SK-N-SH (cell line): ENCODE data around the gene INPPL1. TPM values are rescaled to one million over a fixed set of nuclear protein-coding genes. Genes with fewer than 3 reads are reported as not detected.

Source experiments
- CTCF ChIA-PET: fragments of 300-600, 350-600 bp; formaldehyde crosslinking; extraction: SDS; loops from one replicate; lab custom pipeline; 2021; lab: Yijun Ruan, JAX
- POLR2A ChIA-PET: fragments of 350-600 bp; sonication (Branson Sonifier 250); formaldehyde crosslinking; extraction: SDS; loops from one replicate; lab custom pipeline; 2020; ENCODE audit warnings: antibody characterized with exemption, inconsistent platforms; lab: Yijun Ruan, JAX
- DNase-seq: peaks from one replicate; pipeline ENCODE4 v3.0.0; 2012
- H2AFZ ChIP-seq: fragments of 200-600 bp; sonication (generic); 2 replicates; pipeline ENCODE4 v1.8.1; 2016; ENCODE audit warnings: antibody characterized with exemption, mild to moderate bottlenecking, low read depth
- H3F3A ChIP-seq: fragments of 200-600 bp; sonication (generic); replicated peaks from 2 replicates; pipeline ENCODE3; 2016; ENCODE audit warnings: antibody characterized with exemption, mild to moderate bottlenecking; ENCODE audit not compliant: insufficient read depth
- H3K27ac ChIP-seq, 2 experiments: fragments of 200-500 bp in 1 of 2; fragments of 200-600 bp in 1 of 2; sonication (Bioruptor generic) in 1 of 2; sonication (generic), shearing (Covaris generic) in 1 of 2; 2 replicates each; pipeline versions ENCODE4 v1.5.1 to v1.6.1; 2014 to 2016; ENCODE audit warnings: low read depth in 2 of 2, inconsistent platforms in 1 of 2, low read length in 1 of 2, mild to moderate bottlenecking in 1 of 2, mixed read lengths in 1 of 2
- H3K27me3 ChIP-seq: fragments of 200-600 bp; sonication (generic), shearing (Covaris generic); 2 replicates; pipeline ENCODE4 v1.6.1; 2016; ENCODE audit warnings: mixed run types; ENCODE audit not compliant: insufficient read depth
- H3K36me3 ChIP-seq, 2 experiments: fragments of 200-500 bp in 1 of 2; fragments of 200-600 bp in 1 of 2; sonication (Bioruptor generic) in 1 of 2; sonication (generic) in 1 of 2; replicated peaks in 1 of 2; 2 replicates each; pipeline versions ENCODE3 to v1.5.1; 2014 to 2016; ENCODE audit warnings: low read length in 1 of 2, mild to moderate bottlenecking in 1 of 2; ENCODE audit not compliant: insufficient read depth in 2 of 2, control insufficient read depth in 1 of 2
- H3K4me1 ChIP-seq, 2 experiments: fragments of 200-500 bp in 1 of 2; fragments of 200-600 bp in 1 of 2; sonication (Bioruptor generic) in 1 of 2; sonication (generic), shearing (Covaris generic) in 1 of 2; 2 replicates each; pipeline versions ENCODE4 v1.5.1 to v1.6.1; 2014 to 2016; ENCODE audit warnings: low read depth in 1 of 2, low read length in 1 of 2, mixed run types in 1 of 2; ENCODE audit not compliant: insufficient read depth in 2 of 2, control insufficient read depth in 1 of 2
- H3K4me2 ChIP-seq: fragments of 200-600 bp; sonication (generic), shearing (Covaris generic); 2 replicates; pipeline ENCODE4 v1.6.1; 2017; ENCODE audit warnings: mixed run types
- H3K4me3 ChIP-seq, 2 experiments: fragments of 200-500 bp in 1 of 2; fragments of 200-600 bp in 1 of 2; sonication (Bioruptor generic) in 1 of 2; sonication (generic), shearing (Covaris generic) in 1 of 2; 2 replicates each; pipeline versions ENCODE4 v1.5.1 to v1.8.1; 2014 to 2016; ENCODE audit warnings: low read depth in 2 of 2, inconsistent platforms in 1 of 2, low read length in 1 of 2, mild to moderate bottlenecking in 1 of 2, mixed read lengths in 1 of 2, moderate library complexity in 1 of 2
- H3K79me2 ChIP-seq: fragments of 200-600 bp; sonication (generic); 2 replicates; pipeline ENCODE4 v1.8.1; 2017; ENCODE audit warnings: mild to moderate bottlenecking; ENCODE audit not compliant: insufficient read depth
- H3K9ac ChIP-seq: fragments of 200-600 bp; sonication (generic); 2 replicates; pipeline ENCODE4 v1.6.1; 2017; ENCODE audit warnings: mixed run types
- H3K9me2 ChIP-seq: fragments of 200-600 bp; sonication (generic); 2 replicates; pipeline ENCODE4 v1.6.1; 2017; ENCODE audit warnings: mixed run types
- H3K9me3 ChIP-seq: fragments of 200-600 bp; sonication (generic); 2 replicates; pipeline ENCODE4 v1.6.1; 2017; ENCODE audit warnings: mixed run types, mild to moderate bottlenecking, moderate library complexity
- H4K20me1 ChIP-seq: fragments of 200-600 bp; sonication (generic); 2 replicates; pipeline ENCODE4 v1.6.1; 2017; ENCODE audit warnings: mild to moderate bottlenecking, mixed run types; ENCODE audit not compliant: insufficient read depth
- ELF1 ChIP-seq: IDR thresholded peaks from 2 replicates; pipeline ENCODE4 v1.4.0; 2012
- EP300 ChIP-seq, 2 experiments: IDR thresholded peaks; 2 replicates each; pipeline versions ENCODE4 v1.4.0 to v1.6.1; 2012; ENCODE audit warnings: borderline replicate concordance in 1 of 2, low read depth in 1 of 2, low read length in 1 of 2
- MEF2A ChIP-seq: IDR thresholded peaks from 2 replicates; pipeline ENCODE4 v1.4.0; 2012; ENCODE audit warnings: low read depth, borderline replicate concordance
- MXI1 ChIP-seq: IDR thresholded peaks from 2 replicates; pipeline ENCODE4 v1.6.1; 2012; ENCODE audit warnings: mild to moderate bottlenecking, low read depth, low read length, improper control_type of control experiment
- POLR2AphosphoS5 ChIP-seq: IDR thresholded peaks from 2 replicates; pipeline ENCODE4 v1.6.1; 2012; ENCODE audit warnings: low read depth, low read length
- RAD21 ChIP-seq: IDR thresholded peaks from 2 replicates; pipeline ENCODE4 v1.6.1; 2012; ENCODE audit warnings: mild to moderate bottlenecking, low read length
- RCOR1 ChIP-seq: fragments of 150-350 bp; IDR thresholded peaks from 2 replicates; pipeline ENCODE4 v1.6.1; 2017; ENCODE audit warnings: antibody characterized with exemption, low read length
- RFX5 ChIP-seq: IDR thresholded peaks from 2 replicates; pipeline ENCODE4 v1.6.1; 2012; ENCODE audit warnings: mild to moderate bottlenecking, improper control_type of control experiment, low read length
- RXRA ChIP-seq: IDR thresholded peaks from 2 replicates; pipeline ENCODE4 v1.4.0; 2012; ENCODE audit warnings: low read depth, mild to moderate bottlenecking, borderline replicate concordance
- SIN3A ChIP-seq: IDR thresholded peaks from 2 replicates; pipeline ENCODE4 v1.6.1; 2012; ENCODE audit warnings: low read depth, mild to moderate bottlenecking, low read length, moderate library complexity, borderline replicate concordance
- SMC3 ChIP-seq: IDR thresholded peaks from 2 replicates; pipeline ENCODE4 v1.6.1; 2012; ENCODE audit warnings: low read depth, low read length, improper control_type of control experiment
- TAF1 ChIP-seq: IDR thresholded peaks from 2 replicates; pipeline ENCODE4 v1.6.1; 2012; ENCODE audit warnings: low read depth, mild to moderate bottlenecking, low read length, moderate library complexity, borderline replicate concordance
- YY1 ChIP-seq: IDR thresholded peaks from 2 replicates; pipeline ENCODE4 v1.4.0; 2012; ENCODE audit warnings: low read depth, mild to moderate bottlenecking
- WGBS: methylation state at CpG from one replicate; pipeline ENCODE4 v1.1.6; 2017; ENCODE audit warnings: low lambda C conversion rate; 5-methylcytosine and 5-hydroxymethylcytosine counted together
- polyA plus RNA-seq, 3 experiments: library from polyadenylated mRNA; depleted of rRNA; stranded (reverse); fragments of >200 nt; gene quantifications; 2 replicates each; pipeline ENCODE4 v1.2.3, GENCODE V29; 2012
- TF ChIP-seq, protein P1 (sequence below): fragments of 150-350 bp; IDR thresholded peaks from 2 replicates; pipeline ENCODE4 v1.6.1; 2016; ENCODE audit warnings: mild to moderate bottlenecking, low read depth, low read length
- TF ChIP-seq, protein P2 (sequence below): IDR thresholded peaks from 2 replicates; pipeline ENCODE4 v1.6.1; 2012; ENCODE audit warnings: mild to moderate bottlenecking, low read depth, low read length, moderate library complexity
- TF ChIP-seq, protein P3 (sequence below): fragments of 150-350 bp; IDR thresholded peaks from 2 replicates; pipeline ENCODE4 v1.6.1; 2017; ENCODE audit warnings: antibody characterized with exemption, low read length, low read depth, borderline replicate concordance
- TF ChIP-seq, protein P4 (sequence below): IDR thresholded peaks from 2 replicates; pipeline ENCODE4 v1.4.0; 2012; ENCODE audit warnings: low read depth, borderline replicate concordance
- TF ChIP-seq, protein P5 (sequence below): IDR thresholded peaks from 2 replicates; pipeline ENCODE4 v1.4.0; 2012; ENCODE audit warnings: low read depth
- TF ChIP-seq, protein P6 (sequence below): IDR thresholded peaks from 2 replicates; pipeline ENCODE4; 2012

INPPL1 gene
- polyA plus RNA-seq, 1 of the 3 experiments (the other 2 are of a cell fraction) = 123 TPM

DNA sequence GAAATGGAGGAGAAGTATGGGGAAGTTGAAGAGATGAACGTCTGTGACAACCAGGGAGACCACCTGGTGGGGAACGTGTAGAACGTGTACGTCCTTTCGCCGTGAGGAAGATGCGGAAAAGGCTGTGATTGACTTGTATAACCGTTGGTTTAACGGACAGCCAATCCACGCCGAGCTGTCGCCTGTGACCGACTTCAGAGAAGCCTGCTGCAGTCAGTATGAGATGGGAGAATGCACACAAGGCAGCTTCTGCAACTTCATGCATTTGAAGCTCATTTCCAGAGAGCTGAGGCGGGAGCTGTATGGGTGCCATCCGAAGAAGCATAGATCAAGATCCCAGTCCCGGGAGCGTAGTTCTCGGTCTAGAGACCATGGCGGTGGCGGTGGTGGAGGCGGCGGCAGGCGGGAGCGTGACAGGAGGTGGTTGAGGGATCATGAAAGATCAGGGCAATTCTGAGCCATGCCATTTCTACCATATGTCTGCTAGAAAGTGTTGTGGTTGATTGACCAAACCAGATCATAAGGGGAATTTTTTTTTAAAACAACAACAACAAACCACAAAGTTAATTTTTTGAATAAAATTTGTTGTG lies 56.3 kb downstream of the INPPL1 start:
- H3K4me1 ChIP-seq = peaks cover 0 to 9% of the 10 kb centered on the region in 2 experiments; a peak in 1 of 4 replicates
- no peaks in the 10 kb centered on the region for H3K36me3 ChIP-seq
- H2AFZ ChIP-seq = no peak overlapping the region
- no peak overlapping the region for H3K4me2 ChIP-seq
- H3K9me3 ChIP-seq = peaks cover 3% of the 10 kb centered on the region; the same call in 1 of the 2 replicates
- TF ChIP-seq, protein P1, sequence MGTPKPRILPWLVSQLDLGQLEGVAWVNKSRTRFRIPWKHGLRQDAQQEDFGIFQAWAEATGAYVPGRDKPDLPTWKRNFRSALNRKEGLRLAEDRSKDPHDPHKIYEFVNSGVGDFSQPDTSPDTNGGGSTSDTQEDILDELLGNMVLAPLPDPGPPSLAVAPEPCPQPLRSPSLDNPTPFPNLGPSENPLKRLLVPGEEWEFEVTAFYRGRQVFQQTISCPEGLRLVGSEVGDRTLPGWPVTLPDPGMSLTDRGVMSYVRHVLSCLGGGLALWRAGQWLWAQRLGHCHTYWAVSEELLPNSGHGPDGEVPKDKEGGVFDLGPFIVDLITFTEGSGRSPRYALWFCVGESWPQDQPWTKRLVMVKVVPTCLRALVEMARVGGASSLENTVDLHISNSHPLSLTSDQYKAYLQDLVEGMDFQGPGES = no peak
- TF ChIP-seq ELF1 (no peak), YY1 (no peak), RXRA (no peak), SIN3A (no peak), EP300 (IDR thresholded peaks at IDR 0.05; ENCODE audit: borderline replicate concordance in 1 of 2, low read depth in 1 of 2, low read length in 1 of 2) (no peak), RFX5 (no peak), SMC3 (no peak), MXI1 (no peak), RAD21 (no peak), MEF2A (no peak), RCOR1 (no peak), TAF1 (no peak), POLR2AphosphoS5 (no peak)
- TF ChIP-seq, protein P2, sequence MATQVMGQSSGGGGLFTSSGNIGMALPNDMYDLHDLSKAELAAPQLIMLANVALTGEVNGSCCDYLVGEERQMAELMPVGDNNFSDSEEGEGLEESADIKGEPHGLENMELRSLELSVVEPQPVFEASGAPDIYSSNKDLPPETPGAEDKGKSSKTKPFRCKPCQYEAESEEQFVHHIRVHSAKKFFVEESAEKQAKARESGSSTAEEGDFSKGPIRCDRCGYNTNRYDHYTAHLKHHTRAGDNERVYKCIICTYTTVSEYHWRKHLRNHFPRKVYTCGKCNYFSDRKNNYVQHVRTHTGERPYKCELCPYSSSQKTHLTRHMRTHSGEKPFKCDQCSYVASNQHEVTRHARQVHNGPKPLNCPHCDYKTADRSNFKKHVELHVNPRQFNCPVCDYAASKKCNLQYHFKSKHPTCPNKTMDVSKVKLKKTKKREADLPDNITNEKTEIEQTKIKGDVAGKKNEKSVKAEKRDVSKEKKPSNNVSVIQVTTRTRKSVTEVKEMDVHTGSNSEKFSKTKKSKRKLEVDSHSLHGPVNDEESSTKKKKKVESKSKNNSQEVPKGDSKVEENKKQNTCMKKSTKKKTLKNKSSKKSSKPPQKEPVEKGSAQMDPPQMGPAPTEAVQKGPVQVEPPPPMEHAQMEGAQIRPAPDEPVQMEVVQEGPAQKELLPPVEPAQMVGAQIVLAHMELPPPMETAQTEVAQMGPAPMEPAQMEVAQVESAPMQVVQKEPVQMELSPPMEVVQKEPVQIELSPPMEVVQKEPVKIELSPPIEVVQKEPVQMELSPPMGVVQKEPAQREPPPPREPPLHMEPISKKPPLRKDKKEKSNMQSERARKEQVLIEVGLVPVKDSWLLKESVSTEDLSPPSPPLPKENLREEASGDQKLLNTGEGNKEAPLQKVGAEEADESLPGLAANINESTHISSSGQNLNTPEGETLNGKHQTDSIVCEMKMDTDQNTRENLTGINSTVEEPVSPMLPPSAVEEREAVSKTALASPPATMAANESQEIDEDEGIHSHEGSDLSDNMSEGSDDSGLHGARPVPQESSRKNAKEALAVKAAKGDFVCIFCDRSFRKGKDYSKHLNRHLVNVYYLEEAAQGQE = no peak
- TF ChIP-seq, protein P3, sequence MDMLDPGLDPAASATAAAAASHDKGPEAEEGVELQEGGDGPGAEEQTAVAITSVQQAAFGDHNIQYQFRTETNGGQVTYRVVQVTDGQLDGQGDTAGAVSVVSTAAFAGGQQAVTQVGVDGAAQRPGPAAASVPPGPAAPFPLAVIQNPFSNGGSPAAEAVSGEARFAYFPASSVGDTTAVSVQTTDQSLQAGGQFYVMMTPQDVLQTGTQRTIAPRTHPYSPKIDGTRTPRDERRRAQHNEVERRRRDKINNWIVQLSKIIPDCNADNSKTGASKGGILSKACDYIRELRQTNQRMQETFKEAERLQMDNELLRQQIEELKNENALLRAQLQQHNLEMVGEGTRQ = no peak
- TF ChIP-seq, protein P4, sequence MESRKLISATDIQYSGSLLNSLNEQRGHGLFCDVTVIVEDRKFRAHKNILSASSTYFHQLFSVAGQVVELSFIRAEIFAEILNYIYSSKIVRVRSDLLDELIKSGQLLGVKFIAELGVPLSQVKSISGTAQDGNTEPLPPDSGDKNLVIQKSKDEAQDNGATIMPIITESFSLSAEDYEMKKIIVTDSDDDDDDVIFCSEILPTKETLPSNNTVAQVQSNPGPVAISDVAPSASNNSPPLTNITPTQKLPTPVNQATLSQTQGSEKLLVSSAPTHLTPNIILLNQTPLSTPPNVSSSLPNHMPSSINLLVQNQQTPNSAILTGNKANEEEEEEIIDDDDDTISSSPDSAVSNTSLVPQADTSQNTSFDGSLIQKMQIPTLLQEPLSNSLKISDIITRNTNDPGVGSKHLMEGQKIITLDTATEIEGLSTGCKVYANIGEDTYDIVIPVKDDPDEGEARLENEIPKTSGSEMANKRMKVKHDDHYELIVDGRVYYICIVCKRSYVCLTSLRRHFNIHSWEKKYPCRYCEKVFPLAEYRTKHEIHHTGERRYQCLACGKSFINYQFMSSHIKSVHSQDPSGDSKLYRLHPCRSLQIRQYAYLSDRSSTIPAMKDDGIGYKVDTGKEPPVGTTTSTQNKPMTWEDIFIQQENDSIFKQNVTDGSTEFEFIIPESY = no peak
- TF ChIP-seq, protein P5, sequence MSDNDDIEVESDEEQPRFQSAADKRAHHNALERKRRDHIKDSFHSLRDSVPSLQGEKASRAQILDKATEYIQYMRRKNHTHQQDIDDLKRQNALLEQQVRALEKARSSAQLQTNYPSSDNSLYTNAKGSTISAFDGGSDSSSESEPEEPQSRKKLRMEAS = no peak
- TF ChIP-seq, protein P6, sequence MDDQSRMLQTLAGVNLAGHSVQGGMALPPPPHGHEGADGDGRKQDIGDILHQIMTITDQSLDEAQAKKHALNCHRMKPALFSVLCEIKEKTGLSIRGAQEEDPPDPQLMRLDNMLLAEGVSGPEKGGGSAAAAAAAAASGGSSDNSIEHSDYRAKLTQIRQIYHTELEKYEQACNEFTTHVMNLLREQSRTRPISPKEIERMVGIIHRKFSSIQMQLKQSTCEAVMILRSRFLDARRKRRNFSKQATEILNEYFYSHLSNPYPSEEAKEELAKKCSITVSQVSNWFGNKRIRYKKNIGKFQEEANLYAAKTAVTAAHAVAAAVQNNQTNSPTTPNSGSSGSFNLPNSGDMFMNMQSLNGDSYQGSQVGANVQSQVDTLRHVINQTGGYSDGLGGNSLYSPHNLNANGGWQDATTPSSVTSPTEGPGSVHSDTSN = no peak
- ChIA-PET CTCF (no interaction called here), POLR2A (no interaction called here)
- H3K27me3 ChIP-seq = no peaks in the 10 kb centered on the region
- no peaks in the 10 kb centered on the region for H3K79me2 ChIP-seq
- no peak for DNase-seq
- H3K4me3 ChIP-seq = no peak overlapping the region
- H3K9ac ChIP-seq = no peak overlapping the region
- peaks cover 16% of the 10 kb centered on the region for H3F3A ChIP-seq
- no peaks in the 10 kb centered on the region for H4K20me1 ChIP-seq
- 95% methylated on average over 24 of the region's 24 CpGs for WGBS
- no peak overlapping the region for H3K27ac ChIP-seq
- no peaks in the 10 kb centered on the region for H3K9me2 ChIP-seq
